Liver (tissue), 9 donors: ENCODE results near the gene COQ7. TPM values are rescaled to one million over a fixed set of nuclear protein-coding genes. Genes with fewer than 3 reads are reported as not detected.

ENCODE experiments used
- DNase-seq: peaks from one replicate; pipeline ENCODE4 v3.0.0-alpha.2; 2017; ENCODE audit warnings: low spot score
- H3K27ac ChIP-seq, 2 donors: one replicate each; pipeline ENCODE4 v1.7.0; 2013; ENCODE audit warnings: inconsistent platforms in 2 of 2, low read length in 2 of 2, control low read depth in 1 of 2, low read depth in 1 of 2, mild to moderate bottlenecking in 1 of 2
- H3K27me3 ChIP-seq, 4 donors: one replicate each; pipeline versions ENCODE4 v1.6.1 to v1.7.0; 2013; ENCODE audit warnings: low read length in 3 of 4, inconsistent platforms in 1 of 4, mild to moderate bottlenecking in 1 of 4, moderate library complexity in 1 of 4; ENCODE audit not compliant: control insufficient read depth in 4 of 4, insufficient read depth in 4 of 4
- H3K36me3 ChIP-seq, 4 donors: one replicate each; pipeline versions ENCODE4 v1.6.1 to v1.7.0; 2013; ENCODE audit warnings: low read length in 3 of 4, mild to moderate bottlenecking in 3 of 4, low read depth in 1 of 4, moderate library complexity in 1 of 4; ENCODE audit not compliant: control insufficient read depth in 4 of 4, insufficient read depth in 3 of 4
- H3K4me1 ChIP-seq, 4 donors: one replicate each; pipeline versions ENCODE4 v1.6.1 to v1.7.0; 2013; ENCODE audit warnings: low read length in 3 of 4, mild to moderate bottlenecking in 3 of 4, moderate library complexity in 1 of 4; ENCODE audit not compliant: control insufficient read depth in 4 of 4, insufficient read depth in 4 of 4
- H3K4me3 ChIP-seq, 3 donors: one replicate each; pipeline versions ENCODE4 v1.6.1 to v1.7.0; 2013; ENCODE audit warnings: low read length in 3 of 3, control low read depth in 1 of 3, low read depth in 1 of 3, mild to moderate bottlenecking in 1 of 3
- H3K9ac ChIP-seq, 2 donors: one replicate each; pipeline ENCODE4 v1.7.0; 2013; ENCODE audit warnings: low read length in 2 of 2, mild to moderate bottlenecking in 2 of 2, moderate library complexity in 2 of 2, control low read depth in 1 of 2, low read depth in 1 of 2
- H3K9me3 ChIP-seq, 4 donors: one replicate each; pipeline versions ENCODE4 v1.6.1 to v1.7.0; 2013; ENCODE audit warnings: low read length in 3 of 4; ENCODE audit not compliant: control insufficient read depth in 4 of 4
- ATF3 ChIP-seq: IDR thresholded peaks from 2 replicates; pipeline ENCODE4 v1.6.1; 2016; ENCODE audit warnings: antibody characterized with exemption
- EGR1 ChIP-seq, 2 donors: IDR thresholded peaks; 2 replicates each; pipeline ENCODE4 v1.6.1; 2016 to 2018; ENCODE audit warnings: antibody characterized with exemption in 2 of 2, low read depth in 2 of 2
- FOXA1 ChIP-seq: IDR thresholded peaks from 2 replicates; pipeline ENCODE4 v1.6.1; 2016; ENCODE audit warnings: antibody characterized with exemption
- FOXA2 ChIP-seq: IDR thresholded peaks from 2 replicates; pipeline ENCODE4 v1.6.1; 2016; ENCODE audit warnings: antibody characterized with exemption
- GABPA ChIP-seq, 2 donors: IDR thresholded peaks in 1 of 2; conservative IDR thresholded peaks in 1 of 2; 2 replicates each; pipeline ENCODE4 v1.6.1; 2016; ENCODE audit warnings: antibody characterized with exemption in 2 of 2, mild to moderate bottlenecking in 1 of 2, moderate library complexity in 1 of 2
- HNF4A ChIP-seq, 2 donors: conservative IDR thresholded peaks; 2 replicates each; pipeline ENCODE4 v1.6.1; 2016; ENCODE audit warnings: antibody characterized with exemption in 2 of 2, mild to moderate bottlenecking in 2 of 2
- JUND ChIP-seq, 2 donors: IDR thresholded peaks; 2 replicates each; pipeline ENCODE4 v1.6.1; 2016; ENCODE audit warnings: antibody characterized with exemption in 2 of 2
- RAD21 ChIP-seq, 2 donors: IDR thresholded peaks; 2 replicates each; pipeline ENCODE4 v1.6.1; 2016; ENCODE audit warnings: antibody characterized with exemption in 2 of 2, mild to moderate bottlenecking in 2 of 2
- RXRA ChIP-seq, 2 donors: IDR thresholded peaks; 2 replicates each; pipeline ENCODE4 v1.6.1; 2017 to 2018; ENCODE audit warnings: antibody characterized with exemption in 2 of 2, mild to moderate bottlenecking in 1 of 2
- SP1 ChIP-seq: IDR thresholded peaks from 2 replicates; pipeline ENCODE4 v1.6.1; 2018; ENCODE audit warnings: antibody characterized with exemption, mild to moderate bottlenecking
- YY1 ChIP-seq: IDR thresholded peaks from 2 replicates; pipeline ENCODE4 v1.6.1; 2016; ENCODE audit warnings: antibody characterized with exemption, mild to moderate bottlenecking
- ZBTB33 ChIP-seq: IDR thresholded peaks from 2 replicates; pipeline ENCODE4 v1.6.1; 2016; ENCODE audit warnings: antibody characterized with exemption
- WGBS: extraction: QIAGEN DNeasy Blood & Tissue Kit; methylation state at CpG from one replicate; pipeline ENCODE4 v1.1.7; 2013; 5-methylcytosine and 5-hydroxymethylcytosine counted together
- polyA plus RNA-seq, 2 donors: library from polyadenylated mRNA; stranded (reverse) in 1 of 2; unstranded in 1 of 2; fragments of 200-250 nt in 1 of 2; fragments of >200 nt in 1 of 2; fragmentation: Nextera tagmentation in 1 of 2; extraction: Ambion mirVana in 1 of 2; gene quantifications; one replicate each; pipeline versions ENCODE4 v1.2.1 to v1.2.3, GENCODE V29; 2013 to 2015
- total RNA-seq, 2 donors: library from RNA; depleted of rRNA; stranded (reverse); fragments of >200 nt; gene quantifications; one replicate each; pipeline ENCODE4 v1.2.3, GENCODE V29; 2014
- TF ChIP-seq, protein P1 (sequence below): IDR thresholded peaks from 2 replicates; pipeline ENCODE4 v1.6.1; 2016; ENCODE audit warnings: antibody characterized with exemption, mild to moderate bottlenecking
- TF ChIP-seq, protein P2 (sequence below): fragments of 150-350 bp; IDR thresholded peaks from 2 replicates; pipeline ENCODE4 v1.5.1; 2017; ENCODE audit warnings: improper control_type of control experiment, low read depth, low read length; ENCODE audit not compliant: missing input control
- TF ChIP-seq, protein P3 (sequence below): IDR thresholded peaks from 2 replicates; pipeline ENCODE4 v1.6.1; 2016; ENCODE audit warnings: antibody characterized with exemption
- donor health status: healthy.
- donor health status: healthy.
- donor health status: healthy.
- donor health status: healthy.
- donor health status: healthy.

The COQ7 gene
- total and polyA plus RNA-seq, 4 donors, result 5.3 to 10.8 (median 7.2) TPM

- Histone ChIP-seq H3K36me3 (peaks cover 0 to 3% (median 2%) of the 10 kb centered on the region in 4 donors), H3K27ac (no peak overlapping the region), H3K9ac (no peak overlapping the region), H3K4me1 (peaks cover 0 to 9% (median 6%) of the 10 kb centered on the region in 4 donors), H3K9me3 (no peaks in the 10 kb centered on the region), H3K4me3 (no peak overlapping the region), H3K27me3 (no peaks in the 10 kb centered on the region)
- TF ChIP-seq ATF3, result no peak
- TF ChIP-seq JUND (IDR thresholded peaks at IDR 0.05), result no peak
- TF ChIP-seq SP1, result no peak
- TF ChIP-seq, protein P1, sequence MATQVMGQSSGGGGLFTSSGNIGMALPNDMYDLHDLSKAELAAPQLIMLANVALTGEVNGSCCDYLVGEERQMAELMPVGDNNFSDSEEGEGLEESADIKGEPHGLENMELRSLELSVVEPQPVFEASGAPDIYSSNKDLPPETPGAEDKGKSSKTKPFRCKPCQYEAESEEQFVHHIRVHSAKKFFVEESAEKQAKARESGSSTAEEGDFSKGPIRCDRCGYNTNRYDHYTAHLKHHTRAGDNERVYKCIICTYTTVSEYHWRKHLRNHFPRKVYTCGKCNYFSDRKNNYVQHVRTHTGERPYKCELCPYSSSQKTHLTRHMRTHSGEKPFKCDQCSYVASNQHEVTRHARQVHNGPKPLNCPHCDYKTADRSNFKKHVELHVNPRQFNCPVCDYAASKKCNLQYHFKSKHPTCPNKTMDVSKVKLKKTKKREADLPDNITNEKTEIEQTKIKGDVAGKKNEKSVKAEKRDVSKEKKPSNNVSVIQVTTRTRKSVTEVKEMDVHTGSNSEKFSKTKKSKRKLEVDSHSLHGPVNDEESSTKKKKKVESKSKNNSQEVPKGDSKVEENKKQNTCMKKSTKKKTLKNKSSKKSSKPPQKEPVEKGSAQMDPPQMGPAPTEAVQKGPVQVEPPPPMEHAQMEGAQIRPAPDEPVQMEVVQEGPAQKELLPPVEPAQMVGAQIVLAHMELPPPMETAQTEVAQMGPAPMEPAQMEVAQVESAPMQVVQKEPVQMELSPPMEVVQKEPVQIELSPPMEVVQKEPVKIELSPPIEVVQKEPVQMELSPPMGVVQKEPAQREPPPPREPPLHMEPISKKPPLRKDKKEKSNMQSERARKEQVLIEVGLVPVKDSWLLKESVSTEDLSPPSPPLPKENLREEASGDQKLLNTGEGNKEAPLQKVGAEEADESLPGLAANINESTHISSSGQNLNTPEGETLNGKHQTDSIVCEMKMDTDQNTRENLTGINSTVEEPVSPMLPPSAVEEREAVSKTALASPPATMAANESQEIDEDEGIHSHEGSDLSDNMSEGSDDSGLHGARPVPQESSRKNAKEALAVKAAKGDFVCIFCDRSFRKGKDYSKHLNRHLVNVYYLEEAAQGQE, result no peak
- no peak for TF ChIP-seq GABPA (IDR thresholded peaks at IDR 0.05 in 1 of 2, conservative IDR thresholded peaks at IDR 0.05 in 1 of 2)
- peak in 1 of 2 donors; percentile 10 for TF ChIP-seq RAD21 (IDR thresholded peaks at IDR 0.05)
- 45% methylated on average over 8 of the region's 8 CpGs for WGBS
- DNase-seq, result no peak
Measured at GRCh38 chr16:19085679-19086200, 18.3 kb downstream of the COQ7 start.

DNA sequence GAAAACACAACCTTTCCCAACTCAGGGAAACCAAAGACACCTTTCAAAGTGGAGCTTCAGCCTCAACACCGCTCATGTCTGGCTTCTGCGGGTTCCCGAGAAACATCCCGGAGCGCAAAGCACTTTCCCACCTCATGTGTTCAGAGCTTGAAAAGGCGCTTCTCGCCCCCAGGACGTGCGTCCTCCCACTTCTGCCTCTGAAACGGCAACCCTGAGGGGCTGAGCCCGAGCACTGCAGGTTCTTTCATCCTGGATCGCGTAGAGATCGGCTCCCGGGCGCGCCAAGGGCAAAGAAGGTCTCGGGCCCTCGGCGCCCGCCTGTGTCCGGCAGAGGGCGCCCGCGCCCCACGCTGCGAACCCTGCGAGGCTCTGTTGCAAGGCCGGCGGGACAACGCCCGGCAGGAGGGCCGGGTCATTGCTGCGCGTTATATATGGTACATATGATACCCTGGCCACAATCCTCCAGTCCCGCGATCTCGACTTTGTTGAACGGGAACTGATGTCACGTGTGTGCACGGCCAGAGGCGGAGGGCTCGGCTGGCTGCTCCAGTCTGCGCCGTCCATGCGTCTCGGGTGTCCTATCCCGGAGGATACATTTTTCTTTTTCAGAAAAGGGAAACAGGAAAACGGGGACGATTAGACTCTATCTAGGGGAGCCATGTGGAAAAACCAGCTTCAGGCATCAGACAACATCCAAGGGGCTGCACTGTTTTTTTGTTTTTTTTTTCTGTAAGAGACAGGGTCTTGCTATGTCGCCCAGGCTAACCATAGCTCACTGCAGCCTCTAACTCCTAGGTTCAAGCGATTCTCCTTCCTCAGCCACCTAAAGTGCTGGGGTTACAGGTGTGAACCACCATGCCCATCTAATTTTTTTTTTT lies 19.1 kb downstream of the COQ7 start:
- no peak overlapping the region for H3K27ac ChIP-seq
- peaks cover 0 to 3% (median 0%) of the 10 kb centered on the region in 4 donors for H3K36me3 ChIP-seq
- TF ChIP-seq, protein P2, sequence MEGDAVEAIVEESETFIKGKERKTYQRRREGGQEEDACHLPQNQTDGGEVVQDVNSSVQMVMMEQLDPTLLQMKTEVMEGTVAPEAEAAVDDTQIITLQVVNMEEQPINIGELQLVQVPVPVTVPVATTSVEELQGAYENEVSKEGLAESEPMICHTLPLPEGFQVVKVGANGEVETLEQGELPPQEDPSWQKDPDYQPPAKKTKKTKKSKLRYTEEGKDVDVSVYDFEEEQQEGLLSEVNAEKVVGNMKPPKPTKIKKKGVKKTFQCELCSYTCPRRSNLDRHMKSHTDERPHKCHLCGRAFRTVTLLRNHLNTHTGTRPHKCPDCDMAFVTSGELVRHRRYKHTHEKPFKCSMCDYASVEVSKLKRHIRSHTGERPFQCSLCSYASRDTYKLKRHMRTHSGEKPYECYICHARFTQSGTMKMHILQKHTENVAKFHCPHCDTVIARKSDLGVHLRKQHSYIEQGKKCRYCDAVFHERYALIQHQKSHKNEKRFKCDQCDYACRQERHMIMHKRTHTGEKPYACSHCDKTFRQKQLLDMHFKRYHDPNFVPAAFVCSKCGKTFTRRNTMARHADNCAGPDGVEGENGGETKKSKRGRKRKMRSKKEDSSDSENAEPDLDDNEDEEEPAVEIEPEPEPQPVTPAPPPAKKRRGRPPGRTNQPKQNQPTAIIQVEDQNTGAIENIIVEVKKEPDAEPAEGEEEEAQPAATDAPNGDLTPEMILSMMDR, result peak; percentile 98
- peak; percentile 99 to 100 for TF ChIP-seq RAD21 (IDR thresholded peaks at IDR 0.05)
- TF ChIP-seq GABPA (IDR thresholded peaks at IDR 0.05 in 1 of 2, conservative IDR thresholded peaks at IDR 0.05 in 1 of 2), result no peak
- TF ChIP-seq FOXA2, result no peak
- no peak for TF ChIP-seq SP1
- TF ChIP-seq FOXA1, result no peak
- no peak for TF ChIP-seq ATF3
- TF ChIP-seq JUND (IDR thresholded peaks at IDR 0.05), result no peak
- TF ChIP-seq, protein P1, result no peak
- TF ChIP-seq, protein P3, sequence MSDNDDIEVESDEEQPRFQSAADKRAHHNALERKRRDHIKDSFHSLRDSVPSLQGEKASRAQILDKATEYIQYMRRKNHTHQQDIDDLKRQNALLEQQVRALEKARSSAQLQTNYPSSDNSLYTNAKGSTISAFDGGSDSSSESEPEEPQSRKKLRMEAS, result no peak
- peak; percentile 91 for TF ChIP-seq ZBTB33
- no peak for TF ChIP-seq YY1
- no peak for TF ChIP-seq HNF4A (conservative IDR thresholded peaks at IDR 0.05)
- TF ChIP-seq EGR1 (IDR thresholded peaks at IDR 0.05; ENCODE audit: low read depth in 2 of 2), result no peak
- peak; percentile 45 to 57 for TF ChIP-seq RXRA (IDR thresholded peaks at IDR 0.05)
- peak overlapping the region in 1 of 3 donors; percentile 23 for H3K4me3 ChIP-seq
- no peak overlapping the region for H3K9ac ChIP-seq
- peak; percentile 87 for DNase-seq
- no peaks in the 10 kb centered on the region for H3K27me3 ChIP-seq
- H3K4me1 ChIP-seq, result peaks cover 0 to 9% (median 6%) of the 10 kb centered on the region in 4 donors
- 9% methylated on average over 52 of the region's 52 CpGs for WGBS
- no peaks in the 10 kb centered on the region for H3K9me3 ChIP-seq
